GM18511 (cell line): ENCODE data around the gene PDE4B.

Experiments used
- ATAC-seq: cut with Tn5 transposase; IDR thresholded peaks from one replicate; pipeline ENCODE4 v1.9.1; 2021; ENCODE audit warnings: mild to moderate bottlenecking, moderate library complexity; ENCODE audit not compliant: unreplicated experiment

Gene PDE4B

DNA sequence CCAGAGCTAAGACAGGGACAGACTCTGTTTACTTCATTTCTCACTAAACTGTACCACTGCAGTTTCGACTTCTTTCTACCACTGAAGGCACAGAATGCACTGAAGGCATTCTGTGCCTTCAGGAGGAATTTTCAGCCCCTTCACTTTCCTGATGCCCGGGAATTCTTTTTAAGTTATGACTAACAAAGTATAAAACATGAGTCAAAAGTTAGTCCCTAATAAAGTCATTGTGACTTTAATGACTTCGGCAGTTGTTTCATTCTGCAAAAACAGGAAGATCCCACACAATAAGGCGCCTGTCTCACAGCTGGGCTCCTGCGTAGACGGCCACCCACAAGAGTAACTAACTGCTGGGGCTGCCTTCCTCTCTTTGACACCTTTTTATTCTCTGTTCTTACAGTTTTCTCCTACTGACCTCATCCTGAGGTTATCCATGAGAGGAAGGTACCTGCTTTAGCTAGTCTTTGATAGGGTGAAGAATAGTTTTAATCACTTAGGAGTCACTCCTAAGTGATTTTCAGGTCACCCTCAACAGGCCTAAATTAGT is 557.4 kb downstream of the PDE4B start:
- peak; percentile 70 for ATAC-seq

DNA sequence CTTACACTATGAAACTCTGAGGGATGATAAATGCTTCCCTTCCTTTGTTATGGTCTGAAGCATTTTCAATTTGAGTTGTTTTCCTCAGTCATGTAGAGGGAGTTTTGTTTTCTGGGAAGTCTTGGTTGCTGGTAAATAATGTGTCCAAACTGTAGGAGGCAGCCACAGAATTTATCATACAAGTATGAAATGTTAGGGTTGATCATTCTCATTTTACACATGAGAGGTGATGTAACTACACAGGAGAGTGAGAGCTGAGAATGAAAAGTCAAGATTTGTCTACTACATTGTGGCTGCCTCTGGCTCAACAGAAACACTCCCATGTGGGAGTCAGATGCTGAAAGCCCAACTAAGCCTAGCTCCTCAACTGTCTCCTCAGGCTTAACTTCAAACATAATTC is 558.8 kb downstream of the PDE4B start:
- ATAC-seq: peak; percentile 35

DNA sequence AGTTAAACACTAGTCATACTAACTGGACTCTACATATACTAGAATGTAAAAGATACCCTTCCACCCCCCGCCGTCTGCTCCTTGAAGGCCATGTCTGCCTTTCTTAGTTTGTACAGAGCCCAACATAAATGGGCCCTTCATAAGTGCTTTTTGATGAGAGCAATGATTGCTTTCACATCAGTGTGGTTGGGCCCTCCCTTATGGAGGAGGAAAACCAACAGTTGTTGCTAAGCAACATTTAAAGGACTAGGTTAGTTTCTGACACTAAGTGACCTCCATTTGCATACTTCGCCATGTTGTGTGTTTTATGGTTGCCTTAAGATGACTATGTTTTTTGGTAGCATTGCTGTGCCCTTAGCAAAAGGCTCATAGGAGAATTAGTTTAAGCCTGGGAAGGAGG is 559.2 kb downstream of the PDE4B start:
- ATAC-seq: peak; percentile 51

DNA sequence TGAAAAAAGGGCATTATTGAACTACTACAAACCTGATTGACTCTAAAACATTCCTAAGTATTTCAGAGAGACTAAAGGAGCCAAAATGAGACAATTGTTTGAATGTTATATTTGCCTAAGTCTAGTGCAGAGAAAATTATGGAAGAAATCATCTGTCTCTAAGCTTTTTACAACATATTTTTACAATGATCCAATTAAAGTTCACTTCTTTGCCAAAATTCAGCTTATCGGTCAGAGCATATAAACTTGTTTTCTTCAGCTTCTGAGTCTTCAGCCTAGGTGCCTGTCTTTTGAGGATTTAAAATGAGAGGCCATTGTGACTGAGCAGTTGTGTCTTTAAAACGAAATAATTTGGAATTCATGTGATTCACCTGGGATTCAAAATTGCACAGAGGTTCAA is 560.1 kb downstream of the PDE4B start:
- ATAC-seq: no peak

DNA sequence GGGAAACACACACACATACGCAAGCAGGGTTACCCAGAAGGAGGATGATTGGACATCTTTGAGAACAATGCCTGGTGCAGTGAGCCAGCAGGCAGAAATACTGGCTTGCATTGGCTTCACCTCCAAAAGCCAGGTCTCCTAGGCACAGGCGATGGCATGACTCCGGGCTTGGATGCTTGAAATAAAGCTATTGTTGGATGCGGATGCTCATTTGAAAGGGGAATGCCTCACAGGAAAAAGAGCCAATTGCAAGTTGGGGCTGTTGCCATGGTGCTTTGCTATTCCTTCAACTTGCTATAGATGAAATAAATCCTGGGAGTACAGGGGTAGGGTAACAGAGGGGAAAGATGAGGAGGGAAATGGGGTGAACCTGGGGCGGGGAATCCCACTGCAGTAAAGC is 560.6 kb downstream of the PDE4B start:
- no peak for ATAC-seq

DNA sequence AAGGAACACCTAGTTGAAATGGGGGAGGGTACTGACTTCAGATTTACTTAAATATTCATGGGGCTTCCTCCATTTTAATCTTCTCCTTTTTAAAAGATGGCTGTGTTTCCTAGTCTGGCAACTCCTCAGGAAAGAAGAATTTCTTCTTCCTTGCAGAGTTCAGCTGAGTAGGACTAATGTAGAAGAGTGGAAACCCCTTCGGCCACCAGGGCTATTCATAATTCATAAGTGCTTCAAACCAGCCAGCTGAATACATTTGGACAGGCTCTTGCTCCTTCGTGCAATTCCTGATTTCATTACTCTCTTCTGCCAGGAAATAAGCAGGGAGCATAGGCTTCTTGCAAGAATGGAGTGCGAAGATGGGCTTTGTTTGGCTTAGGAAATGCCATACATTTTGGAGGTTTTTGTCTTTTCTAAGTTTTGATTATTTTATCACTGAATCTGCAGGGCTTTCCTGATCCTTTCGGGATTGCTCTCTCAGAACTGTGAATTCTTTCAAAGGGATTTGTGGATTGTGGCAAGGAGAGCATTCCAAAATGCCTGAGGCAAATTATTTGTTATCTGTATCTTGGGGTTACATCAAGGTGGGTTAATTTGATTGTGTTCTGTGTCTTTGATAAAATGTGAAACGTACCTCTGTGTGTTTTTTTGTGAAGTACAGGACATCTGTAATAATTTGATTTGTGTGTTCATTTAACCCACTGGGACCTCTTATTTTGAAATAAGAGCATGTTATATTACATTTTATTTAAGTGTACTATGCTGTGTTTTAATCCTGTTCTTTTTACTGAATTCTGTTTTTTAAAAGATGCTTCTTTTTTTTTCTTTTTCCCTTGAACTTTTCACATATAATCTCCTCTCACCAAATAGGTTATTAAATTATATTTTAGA is 561.9 kb downstream of the PDE4B start:
- ATAC-seq: no peak

DNA sequence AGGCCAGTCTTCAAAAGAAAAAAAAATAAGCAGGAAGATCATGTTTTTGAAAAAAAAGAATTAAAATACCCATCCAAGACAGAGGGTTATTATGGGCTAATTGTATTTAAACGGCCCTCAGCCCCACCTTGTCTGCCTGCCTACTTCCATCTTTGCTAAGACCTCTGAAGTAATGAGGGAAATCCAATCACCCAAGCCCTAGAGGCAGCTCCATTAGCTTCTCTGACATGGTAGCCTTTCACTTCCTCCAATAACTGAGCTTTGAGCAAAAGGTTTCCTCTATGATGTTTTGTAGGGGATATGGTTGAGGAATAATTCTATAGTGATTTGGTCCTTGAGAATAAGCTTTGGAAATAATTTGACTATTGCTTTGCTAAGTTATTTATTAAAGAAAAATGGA is 563.1 kb downstream of the PDE4B start:
- no peak for ATAC-seq

DNA sequence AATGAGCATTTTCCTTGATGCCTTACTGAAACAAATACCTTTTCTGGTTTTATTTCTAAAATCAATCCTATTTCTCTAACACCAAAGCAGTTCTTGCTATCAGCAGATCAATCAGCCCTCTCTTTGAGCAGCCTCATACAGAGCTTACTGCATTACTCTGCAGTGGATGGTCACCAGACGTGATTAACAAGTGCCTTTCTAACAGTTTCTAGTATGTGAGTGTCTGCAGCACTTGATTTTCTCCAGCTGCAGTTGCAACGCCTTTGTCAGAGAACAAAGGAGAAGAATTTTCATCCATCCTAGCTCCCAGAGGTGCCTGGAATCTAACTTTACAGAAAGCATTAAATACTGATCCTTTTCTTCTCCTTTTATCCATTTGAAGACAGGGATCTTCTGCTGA is 563.9 kb downstream of the PDE4B start:
- no peak for ATAC-seq

DNA sequence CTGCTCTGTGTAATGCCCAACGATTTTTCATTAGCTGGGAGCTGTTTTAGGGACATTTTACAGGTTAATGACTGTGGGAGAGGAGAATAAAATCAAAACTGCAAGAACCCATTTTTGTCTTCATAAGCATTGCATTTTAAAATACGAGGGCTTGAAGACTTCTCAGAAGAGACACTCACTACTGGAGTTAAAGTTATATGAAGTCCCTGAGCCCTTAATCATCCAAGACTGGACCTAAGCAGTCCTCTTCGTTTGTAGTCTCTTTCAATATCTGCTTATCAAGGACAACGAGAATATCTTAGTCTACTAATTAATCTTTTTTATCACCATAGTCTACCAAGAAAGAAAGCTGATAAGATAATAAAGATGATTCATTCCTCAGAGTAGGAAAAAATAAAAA is 564.3 kb downstream of the PDE4B start:
- no peak for ATAC-seq

DNA sequence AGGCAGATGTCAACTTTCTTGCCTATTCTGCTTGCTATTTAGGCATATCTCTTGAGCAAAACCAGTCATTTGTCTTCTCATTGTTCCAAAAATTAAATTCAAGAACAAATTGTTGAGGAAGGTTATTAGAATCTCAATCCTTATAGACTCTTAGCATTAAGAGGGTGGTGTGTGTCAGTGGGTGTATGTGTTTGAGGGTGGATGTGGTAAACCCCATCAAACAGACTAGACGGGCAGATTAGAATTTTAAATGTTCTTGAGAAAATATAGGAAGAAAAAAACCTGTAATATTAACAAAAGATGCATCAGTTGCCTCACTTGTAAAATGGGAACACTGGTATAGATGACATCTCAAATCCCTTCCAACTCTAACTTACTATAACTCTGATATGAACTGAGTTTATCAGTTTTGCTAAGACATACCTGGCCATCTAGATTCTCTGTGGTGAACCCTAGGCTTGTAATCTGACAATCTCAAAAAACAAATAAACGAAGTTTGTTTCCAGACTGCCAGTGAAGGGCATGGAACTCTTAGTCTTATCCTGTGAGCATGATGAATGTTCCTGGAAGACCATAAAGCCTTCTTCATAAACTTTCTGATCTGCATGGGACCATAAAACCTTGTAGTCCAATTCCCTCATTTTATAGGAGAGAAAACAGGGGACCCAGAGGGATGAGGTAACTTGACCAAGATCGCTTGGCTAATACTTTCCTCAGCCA is 564.9 kb downstream of the PDE4B start:
- ATAC-seq: no peak

DNA sequence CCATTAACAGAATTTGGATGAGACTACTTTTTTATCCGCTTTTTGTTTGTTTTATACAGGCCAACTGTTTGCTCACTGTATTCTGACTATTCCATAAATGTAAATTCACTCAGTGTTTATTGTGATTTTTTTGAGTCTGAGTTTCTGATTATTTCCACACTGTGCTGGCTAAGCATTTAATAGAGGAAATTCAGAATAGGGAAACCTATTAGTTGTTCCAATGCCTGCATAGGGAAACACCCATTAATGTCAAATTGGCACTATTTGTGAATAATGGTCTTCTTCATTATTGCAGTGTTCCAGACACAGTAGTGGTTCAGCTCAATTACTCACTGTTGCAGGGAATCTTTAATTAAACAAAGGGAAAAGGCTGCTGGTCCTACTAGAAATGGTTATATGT is 566.6 kb downstream of the PDE4B start:
- no peak for ATAC-seq

DNA sequence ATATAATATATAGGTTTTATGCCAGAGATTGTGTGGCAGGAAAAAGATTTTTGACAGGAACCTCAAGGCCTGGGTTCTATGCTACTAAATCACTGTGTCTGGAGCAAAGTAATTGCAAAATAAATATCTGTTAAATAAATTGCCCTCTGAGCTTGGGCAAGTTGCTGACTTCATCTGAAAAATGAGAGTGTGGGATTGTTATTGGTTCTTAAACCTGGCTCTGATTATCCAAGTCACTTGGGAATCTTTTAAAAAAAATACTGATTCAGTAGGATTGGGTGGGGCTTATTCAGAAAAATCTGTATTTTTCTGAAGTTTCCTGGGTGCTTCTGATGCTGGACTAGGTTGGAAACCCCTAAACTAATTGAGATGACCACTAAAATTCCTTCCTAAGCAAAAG is 567.1 kb downstream of the PDE4B start:
- ATAC-seq: no peak

DNA sequence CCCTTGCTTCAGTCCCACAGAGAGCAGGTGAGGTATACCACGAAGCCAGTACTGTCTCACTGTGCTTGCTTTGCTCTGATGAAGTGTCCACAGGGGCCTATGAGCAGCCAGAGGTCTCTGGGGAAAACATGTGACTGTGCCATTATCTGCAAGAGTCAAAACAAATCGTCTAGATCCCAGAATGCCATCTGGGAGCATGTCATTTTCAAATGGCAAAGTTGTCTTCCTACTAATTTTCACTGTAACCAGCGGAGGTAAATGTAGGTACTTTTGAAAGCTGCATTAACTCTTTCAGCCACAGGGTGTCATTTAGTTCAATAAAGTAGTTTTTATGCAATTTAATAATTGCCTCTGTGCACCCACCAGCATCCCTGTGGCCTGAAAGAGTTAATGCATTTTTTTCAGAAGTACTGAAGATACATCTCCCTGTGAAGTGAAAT is 567.6 kb downstream of the PDE4B start:
- ATAC-seq: peak; percentile 36

DNA sequence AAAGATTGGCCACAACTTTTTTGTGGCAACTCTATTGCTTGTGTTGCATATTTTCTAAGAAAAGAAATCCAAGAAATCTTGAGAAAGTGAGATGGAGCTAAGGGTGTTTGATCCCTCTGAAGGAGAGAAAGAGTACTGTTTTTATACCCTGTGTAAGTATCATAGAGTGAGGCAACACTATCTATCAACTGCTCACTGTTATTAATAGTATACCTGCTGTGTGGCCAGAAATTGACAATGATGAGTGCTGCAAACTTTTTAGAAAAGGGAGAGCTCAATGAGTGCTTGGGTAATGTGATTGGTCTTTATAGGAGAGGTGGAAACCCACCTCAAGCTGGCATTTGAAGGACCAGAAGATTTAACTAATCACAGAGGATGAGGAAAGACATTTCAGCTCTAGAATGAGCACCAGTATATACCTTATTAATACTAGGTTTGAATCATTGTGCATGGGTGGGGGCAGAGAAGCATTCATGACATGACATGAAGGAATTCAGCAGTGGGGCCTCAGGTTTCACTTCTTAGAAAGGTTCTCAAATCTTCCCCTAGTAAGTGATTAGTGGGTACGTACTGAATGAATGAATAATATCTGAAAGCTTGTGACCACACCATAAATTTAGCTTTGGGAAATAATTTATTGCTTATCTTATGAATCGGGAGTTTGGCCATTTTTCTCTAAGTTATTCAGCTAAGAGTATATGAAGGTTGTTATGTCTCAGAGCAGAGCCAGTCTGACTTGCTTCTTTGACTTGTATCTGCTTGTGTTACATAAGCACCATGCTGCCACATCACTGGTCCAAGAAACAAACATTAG is 572.1 kb downstream of the PDE4B start:
- ATAC-seq: peak; percentile 88

DNA sequence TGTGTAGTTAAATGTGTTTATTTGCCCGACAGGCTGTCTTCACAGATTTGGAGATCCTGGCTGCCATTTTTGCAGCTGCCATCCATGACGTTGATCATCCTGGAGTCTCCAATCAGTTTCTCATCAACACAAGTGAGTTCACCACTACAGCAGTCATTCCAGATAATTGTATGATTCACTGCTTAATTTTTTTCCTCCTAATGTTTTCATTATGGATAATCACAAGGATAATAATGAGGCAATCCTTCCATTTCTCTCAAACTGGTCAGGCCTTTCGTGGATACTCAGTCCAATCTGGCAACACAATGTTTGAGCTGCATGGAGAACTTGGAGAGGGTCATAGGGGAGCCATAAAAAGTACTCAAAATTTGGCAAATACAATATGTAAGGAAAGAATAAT is 572.9 kb downstream of the PDE4B start:
- ATAC-seq: no peak

DNA sequence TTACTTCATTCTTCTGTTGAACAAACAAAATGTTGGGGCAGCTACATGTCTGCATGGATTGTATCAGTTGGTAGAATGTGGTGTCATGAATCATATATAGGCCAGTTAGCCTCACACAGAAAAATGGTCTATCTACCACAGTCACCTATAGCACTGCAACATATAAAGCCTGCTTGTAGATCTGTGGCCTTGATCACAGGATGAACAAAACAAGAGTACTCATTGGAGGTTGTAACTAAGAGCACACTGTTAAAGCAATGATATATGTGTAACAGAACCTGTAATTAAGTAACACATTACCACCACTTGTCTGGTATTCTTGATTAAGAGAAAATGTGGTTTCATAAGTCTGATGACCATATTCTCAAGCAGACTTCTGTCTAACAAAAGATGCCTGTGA is 573.9 kb downstream of the PDE4B start:
- no peak for ATAC-seq

DNA sequence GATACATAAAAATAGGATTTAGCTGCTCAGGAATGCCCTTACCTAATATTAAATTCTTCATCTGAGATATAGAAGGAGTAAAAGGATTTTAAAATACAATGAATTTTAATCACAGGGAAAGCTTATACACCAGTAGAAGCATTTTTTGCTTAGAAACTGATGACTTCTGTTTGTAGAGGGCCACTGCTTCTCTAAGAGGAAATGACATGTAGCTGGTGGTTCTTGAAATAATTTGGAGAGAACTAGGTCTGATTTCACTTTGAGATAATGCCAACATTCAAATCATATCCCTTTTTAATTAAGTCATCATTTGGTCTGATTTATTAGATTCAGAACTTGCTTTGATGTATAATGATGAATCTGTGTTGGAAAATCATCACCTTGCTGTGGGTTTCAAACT is 574.7 kb downstream of the PDE4B start:
- ATAC-seq: no peak

DNA sequence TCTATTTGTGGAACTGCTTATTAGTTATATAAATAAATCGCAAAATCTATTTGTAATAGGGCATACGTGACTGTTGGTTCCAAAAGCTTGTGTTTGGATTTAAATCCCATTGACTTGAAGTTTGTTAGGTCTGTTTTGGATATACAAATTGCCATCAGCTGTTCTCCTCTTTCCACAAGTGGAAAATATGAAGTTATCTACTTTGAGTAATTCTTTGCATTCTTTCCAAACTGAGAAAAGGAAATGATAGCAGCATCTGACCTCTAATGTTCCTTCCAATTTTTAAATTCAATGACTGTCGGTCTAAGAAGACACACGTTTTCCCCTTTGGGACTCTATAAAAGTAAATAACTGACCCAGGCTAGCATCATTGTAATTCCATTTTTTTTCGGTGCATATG is 575.6 kb downstream of the PDE4B start:
- no peak for ATAC-seq

DNA sequence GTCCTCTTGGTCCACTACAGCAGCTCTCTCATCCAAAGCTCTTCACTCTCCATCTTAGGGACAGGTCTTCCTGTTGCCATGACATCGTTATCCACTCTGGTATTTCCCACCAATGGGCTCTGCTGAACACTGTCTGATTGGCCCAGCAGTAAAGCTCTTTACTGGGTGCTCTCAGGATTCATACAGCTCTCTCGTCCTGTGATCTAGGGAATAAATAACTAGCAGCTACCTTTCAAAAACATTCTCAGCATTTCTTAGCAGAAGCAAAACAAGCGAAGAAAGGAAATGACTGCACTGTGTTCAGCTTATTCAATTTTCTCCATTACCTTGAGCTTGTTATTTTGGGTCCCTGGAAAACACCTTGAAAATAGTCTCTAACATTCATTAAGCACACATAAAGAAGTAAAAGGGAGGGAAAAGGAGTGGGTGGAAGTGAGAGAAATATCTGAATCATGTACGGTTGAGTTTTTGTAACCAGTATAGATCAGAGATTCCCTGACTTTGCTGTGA is 577.8 kb downstream of the PDE4B start:
- ATAC-seq: peak; percentile 16

DNA sequence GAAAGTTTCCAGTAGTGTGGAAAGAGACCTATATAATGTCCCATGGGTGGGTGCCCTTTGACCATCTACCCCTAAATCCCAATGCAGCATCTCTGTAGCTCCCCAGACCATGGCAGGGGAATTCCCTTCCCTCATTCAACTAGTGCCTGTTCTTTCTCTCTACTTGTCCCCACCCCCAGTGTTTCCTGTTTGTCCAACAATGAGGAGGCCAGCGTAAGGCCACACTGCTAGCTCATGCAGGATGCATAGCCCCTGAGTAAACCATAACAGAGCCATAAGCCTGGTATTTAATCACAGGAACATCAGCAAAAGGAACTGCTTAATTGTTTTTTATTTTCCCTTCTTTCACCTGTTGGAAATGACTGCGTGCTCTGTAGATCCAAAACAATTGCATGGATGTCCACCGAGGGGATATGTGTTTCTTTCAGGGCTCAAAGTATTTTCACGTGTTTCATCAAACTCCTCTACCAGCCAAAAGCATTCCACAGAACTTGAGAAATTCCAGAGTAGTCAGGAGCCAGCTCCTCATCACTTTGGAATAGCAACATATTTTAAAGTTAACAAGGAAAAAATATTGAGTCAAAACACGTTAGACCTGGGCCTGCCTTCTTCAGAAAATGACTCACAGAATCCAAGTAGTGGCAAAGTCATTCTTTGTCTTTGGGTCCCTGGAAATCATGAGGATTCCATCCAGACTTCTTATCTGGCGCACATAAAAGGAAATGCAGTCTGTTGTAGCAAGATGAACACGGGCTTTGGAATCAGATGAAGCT is 578.7 kb downstream of the PDE4B start:
- ATAC-seq: peak; percentile 27
